ENCODE results near the gene DMAC2L.

DNA sequence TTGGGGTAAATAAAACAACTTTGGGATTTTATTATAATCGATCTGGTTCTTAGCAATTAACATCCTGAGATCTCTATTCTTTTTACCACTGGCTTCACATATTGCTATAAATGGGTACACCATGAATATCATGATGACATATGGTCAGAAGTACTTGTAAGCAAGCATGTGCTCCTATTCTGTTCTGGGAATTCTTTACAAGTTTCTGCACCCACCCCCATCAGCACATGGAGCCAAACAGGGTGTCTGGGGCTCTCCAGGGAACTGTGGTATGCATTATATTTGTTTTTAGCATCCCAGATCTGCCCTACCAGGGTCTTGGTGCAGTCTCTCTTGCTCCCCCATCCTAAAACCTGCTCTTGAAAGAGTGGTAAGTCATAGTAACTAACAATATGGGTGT is 31.3 kb downstream of the DMAC2L start:
- no peak for TF ChIP-seq CTCF (conservative IDR thresholded peaks at IDR 0.05; ENCODE audit: low read length)
- no peak for TF ChIP-seq EZH2phosphoT487 (IDR thresholded peaks at IDR 0.05; ENCODE audit: borderline replicate concordance)
